GM12892 (cell line): ENCODE results near the gene DNMT1.

Experiments used
- POLR2A ChIP-seq: IDR thresholded peaks from 2 replicates; pipeline ENCODE4 v1.6.1; 2011; ENCODE audit warnings: low read depth, low read length, control low read depth
- POLR2AphosphoS5 ChIP-seq: IDR thresholded peaks from 2 replicates; pipeline ENCODE4 v1.6.1; 2011; ENCODE audit warnings: low read depth, low read length, control low read depth
- TAF1 ChIP-seq: IDR thresholded peaks from 2 replicates; pipeline ENCODE4 v1.6.1; 2011; ENCODE audit warnings: low read depth, mild to moderate bottlenecking, control low read depth, low read length, borderline replicate concordance

GRCh38 chr19:10211691-10212090 lies 16.9 kb upstream of the DNMT1 start:
- TF ChIP-seq POLR2AphosphoS5 (no peak), POLR2A (no peak), TAF1 (no peak)
